HepG2 (cell line): ENCODE measurements around the gene TEAD1. TPM values are rescaled to one million over a fixed set of nuclear protein-coding genes. Genes with fewer than 3 reads are reported as not detected.
A peak's percentile ranks its signal among the peaks of the same experiment; 100 is the strongest.

ENCODE experiments used
- ATAC-seq: fragments of 200-7000 bp; cut with Tn5 transposase; 3 replicates; pipeline ENCODE4 v1.9.1; 2020; ENCODE audit warnings: mild to moderate bottlenecking, moderate library complexity
- BruUV-seq: library from RNA; stranded (reverse); fragments of 400-500 nt; replicated peaks from 2 replicates; lab custom pipeline; 2021; lab: Mats Ljungman, UMichigan
- CTCF ChIA-PET: fragments of 300-600 bp; formaldehyde crosslinking; extraction: SDS; loops from one replicate; lab custom pipeline; 2021; ENCODE audit warnings: low total read pairs, inconsistent platforms, low intra/inter-chr PET ratio; lab: Yijun Ruan, JAX
- POLR2A ChIA-PET: fragments of 350-600 bp; sonication (Branson Sonifier 250); formaldehyde crosslinking; loops from one replicate; lab custom pipeline; 2020; ENCODE audit warnings: antibody characterized with exemption, inconsistent platforms; lab: Yijun Ruan, JAX
- DNase-seq: peaks from one replicate; pipeline ENCODE4 v3.0.0-alpha.2; 2015; ENCODE audit warnings: low spot score
- FAIRE-seq: peaks from 3 replicates; lab custom pipeline; 2011; peaks lifted over from hg19 to GRCh38; lab: Jason Lieb, UNC
- H2AFZ ChIP-seq: one replicate; pipeline ENCODE4 v1.6.1; 2011; ENCODE audit warnings: low read length, inconsistent platforms
- H3K27ac ChIP-seq: fragments of 300-600 bp; 3 replicates; pipeline ENCODE4 v1.8.0; 2011; ENCODE audit warnings: mixed run types, mild to moderate bottlenecking, mixed read lengths, low read length, inconsistent platforms; ENCODE audit not compliant: insufficient read depth; ENCODE audit errors: extremely low read length
- H3K27me3 ChIP-seq, 2 experiments: fragments of 200-600 bp in 1 of 2; 2 replicates in 1 of 2; 3 replicates in 1 of 2; pipeline versions ENCODE4 v1.6.0 to v1.8.0; 2011; ENCODE audit warnings: low read length in 2 of 2, mild to moderate bottlenecking in 2 of 2, moderate library complexity in 2 of 2, inconsistent platforms in 1 of 2; ENCODE audit not compliant: insufficient read depth in 2 of 2, control insufficient read depth in 1 of 2
- H3K36me3 ChIP-seq, 2 experiments: fragments of 200-600 bp in 1 of 2; replicated peaks in 1 of 2; 2 replicates in 1 of 2; 3 replicates in 1 of 2; pipeline versions ENCODE4 v1.5.1 to v1.8.0; 2011; ENCODE audit warnings: low read length in 2 of 2, inconsistent platforms in 1 of 2; ENCODE audit not compliant: insufficient read depth in 2 of 2, control insufficient read depth in 1 of 2
- H3K4me1 ChIP-seq: 2 replicates; pipeline ENCODE4 v1.5.1; 2012; ENCODE audit warnings: low read length, inconsistent platforms; ENCODE audit not compliant: insufficient read depth
- H3K4me2 ChIP-seq: 2 replicates; pipeline ENCODE4 v1.6.0; 2011; ENCODE audit warnings: low read depth, low read length, inconsistent platforms
- H3K4me3 ChIP-seq, 3 experiments: fragments of 200-600 bp in 1 of 3; sonication (generic), shearing (Covaris generic) in 1 of 3; replicated peaks in 1 of 3; 2 replicates each; pipeline ENCODE4 v1.5.1; 2011 to 2016; ENCODE audit warnings: low read length in 3 of 3, inconsistent platforms in 2 of 3, low read depth in 2 of 3, mild to moderate bottlenecking in 2 of 3, control low read depth in 1 of 3, mixed read lengths in 1 of 3; ENCODE audit not compliant: insufficient read depth in 1 of 3
- H3K79me2 ChIP-seq: one replicate; pipeline ENCODE4 v1.6.1; 2011; ENCODE audit warnings: low read length, inconsistent platforms; ENCODE audit not compliant: insufficient read depth
- H3K9ac ChIP-seq: 2 replicates; pipeline ENCODE4 v1.6.0; 2011; ENCODE audit warnings: mild to moderate bottlenecking, low read depth, low read length, inconsistent platforms; ENCODE audit not compliant: insufficient read depth
- H3K9me3 ChIP-seq: 2 replicates; pipeline ENCODE4 v1.5.1; 2012; ENCODE audit warnings: mild to moderate bottlenecking, low read length
- H4K20me1 ChIP-seq: 2 replicates; pipeline ENCODE4 v1.6.0; 2011; ENCODE audit warnings: inconsistent platforms, mild to moderate bottlenecking, low read length, moderate library complexity; ENCODE audit not compliant: insufficient read depth
- ATF7-NPFF ChIP-seq: sonication (generic); formaldehyde crosslinking; IDR thresholded peaks from 2 replicates; pipeline ENCODE4 v1.8.1; 2023; ENCODE audit warnings: mild to moderate bottlenecking, low read depth, missing genetic modification reagents, moderate library complexity
- SETDB1 ChIP-seq: sonication (generic); formaldehyde crosslinking; IDR thresholded peaks from 2 replicates; pipeline ENCODE4 v1.5.1; 2020; ENCODE audit warnings: missing genetic modification reagents, mild to moderate bottlenecking, borderline replicate concordance
- YEATS4 ChIP-seq: sonication (generic); formaldehyde crosslinking; IDR thresholded peaks from 2 replicates; pipeline ENCODE4 v1.4.0; 2020; ENCODE audit warnings: missing genetic modification reagents, borderline replicate concordance
- ZFP82 ChIP-seq: sonication (generic); formaldehyde crosslinking; IDR thresholded peaks from 2 replicates; pipeline ENCODE4 v1.5.1; 2020; ENCODE audit warnings: mild to moderate bottlenecking, missing genetic modification reagents, borderline replicate concordance
- ZNF33A ChIP-seq: sonication (generic); formaldehyde crosslinking; IDR thresholded peaks from 2 replicates; pipeline ENCODE4 v1.5.1; 2020; ENCODE audit warnings: missing genetic modification reagents, mild to moderate bottlenecking, moderate library complexity, borderline replicate concordance
- ZNF446 ChIP-seq: sonication (generic); formaldehyde crosslinking; IDR thresholded peaks from 2 replicates; pipeline ENCODE4 v1.5.0; 2020; ENCODE audit warnings: mild to moderate bottlenecking, missing genetic modification reagents
- WGBS: methylation state at CpG from one replicate; pipeline ENCODE4 v1.1.6; 2017; ENCODE audit warnings: low lambda C conversion rate; 5-methylcytosine and 5-hydroxymethylcytosine counted together
- in situ Hi-C: cut with HindIII; loops from 2 replicates; pipeline ENCODE4 v1.10.0; 2017; ENCODE audit warnings: low pct_unique_long_range_greater_than_20kb; ENCODE audit not compliant: extremely low pct_ligation_motif_present
- intact Hi-C: fragments of 100-400 bp; cut with micrococcal nuclease; formaldehyde crosslinking; loops from one replicate; pipeline ENCODE4 v1.10.0; 2022; ENCODE audit not compliant: unreplicated experiment
- polyA plus RNA-seq, 8 experiments: library from polyadenylated mRNA; depleted of rRNA in 3 of 8; stranded (reverse) in 7 of 8; unstranded in 1 of 8; fragments of >200 nt; fragmentation: Illumina TruSeq in 4 of 8; extraction: Trizol in 4 of 8; gene quantifications; 2 replicates each; pipeline versions ENCODE4 v1.2.1 to v1.2.3, GENCODE V29; 2011 to 2016; ENCODE audit warnings: low read depth in 4 of 8, missing spikeins in 1 of 8, mixed read lengths in 1 of 8; ENCODE audit not compliant: insufficient read depth in 1 of 8
- total RNA-seq, 5 experiments: library from RNA; depleted of rRNA; stranded (reverse); fragments of >200 nt; fragmentation: Illumina TruSeq; extraction: Trizol; gene quantifications; 2 replicates each; pipeline ENCODE4 v1.2.3, GENCODE V29; 2016; ENCODE audit warnings: low read depth in 1 of 5
- TF ChIP-seq, protein P1 (sequence below): sonication (generic); formaldehyde crosslinking; IDR thresholded peaks from 2 replicates; pipeline ENCODE4 v1.4.0; 2020; ENCODE audit warnings: missing genetic modification reagents
- TF ChIP-seq, protein P2 (sequence below): sonication (generic); formaldehyde crosslinking; IDR thresholded peaks from 2 replicates; pipeline ENCODE4 v1.4.0; 2020; ENCODE audit warnings: missing genetic modification reagents, mild to moderate bottlenecking, borderline replicate concordance
- TF ChIP-seq, protein P3 (sequence below): sonication (generic); formaldehyde crosslinking; IDR thresholded peaks from 2 replicates; pipeline ENCODE4 v1.4.0; 2020; ENCODE audit warnings: missing genetic modification reagents

TEAD1 gene
- total and polyA plus RNA-seq, 2 of the 13 experiments (the other 11 are each of a cell fraction or from before 2014, with no cell fraction given) = 20.1 to 30.5 TPM

DNA sequence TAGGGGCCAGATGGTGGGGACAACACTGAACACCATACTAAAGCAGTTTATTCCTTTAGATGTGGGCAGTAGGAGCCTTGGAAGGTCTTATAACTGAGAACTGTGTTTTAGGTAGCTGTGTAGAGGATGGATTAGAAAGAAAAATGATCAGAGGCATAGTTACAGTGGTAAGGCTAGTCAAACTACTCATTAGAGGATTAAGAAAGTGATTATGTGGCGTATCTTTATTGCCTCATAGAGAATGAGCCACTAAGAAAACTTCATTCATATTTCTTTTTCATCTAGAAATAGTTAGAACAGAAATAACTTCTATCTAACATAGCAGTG, 179.1 kb downstream of the TEAD1 start:
- Histone ChIP-seq H3K27me3 (no peaks in the 10 kb centered on the region), H3K9ac (no peak overlapping the region), H3K27ac (peak overlapping the region; percentile 67), H3K9me3 (no peaks in the 10 kb centered on the region), H2AFZ (no peak overlapping the region), H3K4me2 (no peak overlapping the region), H3K36me3 (no peaks in the 10 kb centered on the region), H3K4me1 (peaks cover 42% of the 10 kb centered on the region), H4K20me1 (no peaks in the 10 kb centered on the region), H3K79me2 (peaks cover 21% of the 10 kb centered on the region), H3K4me3 (no peak overlapping the region)
- DNase-seq = no peak
- ChIA-PET POLR2A (no interaction called here), CTCF (no interaction called here)
- no TSS peak for BruUV-seq
- intact Hi-C loops (no loop called here), in situ Hi-C loops (no loop called here)
- no peak for FAIRE-seq
- WGBS = 0% methylated on average over 1 of the region's 1 CpG
- TF ChIP-seq ZNF446 (CRISPR knock-in tag) (no peak), YEATS4 (CRISPR knock-in tag) (no peak), ZNF33A (no peak), ATF7-NPFF (CRISPR knock-in tag) (no peak), ZFP82 (CRISPR knock-in tag) (no peak), SETDB1 (no peak)
- TF ChIP-seq, protein P1, sequence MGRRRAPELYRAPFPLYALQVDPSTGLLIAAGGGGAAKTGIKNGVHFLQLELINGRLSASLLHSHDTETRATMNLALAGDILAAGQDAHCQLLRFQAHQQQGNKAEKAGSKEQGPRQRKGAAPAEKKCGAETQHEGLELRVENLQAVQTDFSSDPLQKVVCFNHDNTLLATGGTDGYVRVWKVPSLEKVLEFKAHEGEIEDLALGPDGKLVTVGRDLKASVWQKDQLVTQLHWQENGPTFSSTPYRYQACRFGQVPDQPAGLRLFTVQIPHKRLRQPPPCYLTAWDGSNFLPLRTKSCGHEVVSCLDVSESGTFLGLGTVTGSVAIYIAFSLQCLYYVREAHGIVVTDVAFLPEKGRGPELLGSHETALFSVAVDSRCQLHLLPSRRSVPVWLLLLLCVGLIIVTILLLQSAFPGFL (CRISPR knock-in tag) = no peak
- TF ChIP-seq, protein P2, sequence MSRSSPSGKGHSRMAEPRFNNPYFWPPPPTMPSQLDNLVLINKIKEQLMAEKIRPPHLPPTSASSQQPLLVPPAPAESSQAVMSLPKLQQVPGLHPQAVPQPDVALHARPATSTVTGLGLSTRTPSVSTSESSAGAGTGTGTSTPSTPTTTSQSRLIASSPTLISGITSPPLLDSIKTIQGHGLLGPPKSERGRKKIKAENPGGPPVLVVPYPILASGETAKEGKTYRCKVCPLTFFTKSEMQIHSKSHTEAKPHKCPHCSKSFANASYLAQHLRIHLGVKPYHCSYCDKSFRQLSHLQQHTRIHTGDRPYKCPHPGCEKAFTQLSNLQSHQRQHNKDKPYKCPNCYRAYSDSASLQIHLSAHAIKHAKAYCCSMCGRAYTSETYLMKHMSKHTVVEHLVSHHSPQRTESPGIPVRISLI (CRISPR knock-in tag) = no peak
- TF ChIP-seq, protein P3, sequence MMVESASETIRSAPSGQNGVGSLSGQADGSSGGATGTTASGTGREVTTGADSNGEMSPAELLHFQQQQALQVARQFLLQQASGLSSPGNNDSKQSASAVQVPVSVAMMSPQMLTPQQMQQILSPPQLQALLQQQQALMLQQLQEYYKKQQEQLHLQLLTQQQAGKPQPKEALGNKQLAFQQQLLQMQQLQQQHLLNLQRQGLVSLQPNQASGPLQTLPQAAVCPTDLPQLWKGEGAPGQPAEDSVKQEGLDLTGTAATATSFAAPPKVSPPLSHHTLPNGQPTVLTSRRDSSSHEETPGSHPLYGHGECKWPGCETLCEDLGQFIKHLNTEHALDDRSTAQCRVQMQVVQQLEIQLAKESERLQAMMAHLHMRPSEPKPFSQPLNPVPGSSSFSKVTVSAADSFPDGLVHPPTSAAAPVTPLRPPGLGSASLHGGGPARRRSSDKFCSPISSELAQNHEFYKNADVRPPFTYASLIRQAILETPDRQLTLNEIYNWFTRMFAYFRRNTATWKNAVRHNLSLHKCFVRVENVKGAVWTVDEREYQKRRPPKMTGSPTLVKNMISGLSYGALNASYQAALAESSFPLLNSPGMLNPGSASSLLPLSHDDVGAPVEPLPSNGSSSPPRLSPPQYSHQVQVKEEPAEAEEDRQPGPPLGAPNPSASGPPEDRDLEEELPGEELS (CRISPR knock-in tag) = no peak
- ATAC-seq = no peak
